ENCODE results near the gene TTC39C. TPM values are rescaled to one million over a fixed set of nuclear protein-coding genes. Genes with fewer than 3 reads are reported as not detected.

TTC39C gene
- total and polyA plus RNA-seq, 3 donors from 2014 or later = 57.7 to 70.4 (median 68.3) TPM

GRCh38 chr18:23982155-23983079 lies 32.1 kb upstream of the TTC39C start:
- WGBS, 2 donors = 56 to 59% methylated on average over 17 of the region's 17 CpGs
- Histone ChIP-seq H3K9me3 (no peaks in the 10 kb centered on the region), H3K27me3 (no peaks in the 10 kb centered on the region), H3K27ac (no peak overlapping the region), H3K4me1 (no peaks in the 10 kb centered on the region), H3K36me3 (ENCODE audit: low read depth, missing control alignments) (no peaks in the 10 kb centered on the region), H3K4me3 (no peak overlapping the region)
- TF ChIP-seq POLR2A (IDR thresholded peaks at IDR 0.05) (no peak), CTCF (IDR thresholded peaks at IDR 0.05) (no peak)
- DNase-seq = no peak
- intact Hi-C loops (cut with DNase I; ENCODE audit: low total_unique reads) = no loop called here

- no peaks in the 10 kb centered on the region for H3K9me3 ChIP-seq
- TF ChIP-seq CTCF (IDR thresholded peaks at IDR 0.05) (no peak), POLR2A (IDR thresholded peaks at IDR 0.05) (no peak)
- H3K4me3 ChIP-seq = no peak overlapping the region
- no peaks in the 10 kb centered on the region for H3K36me3 ChIP-seq (ENCODE audit: low read depth, missing control alignments)
- intact Hi-C loops (cut with DNase I; ENCODE audit: low total_unique reads) = no loop called here
- H3K4me1 ChIP-seq = no peaks in the 10 kb centered on the region
- H3K27ac ChIP-seq = no peak overlapping the region
- 85 to 93% methylated on average over 3 of the region's 3 CpGs for WGBS, 2 donors
- H3K27me3 ChIP-seq = no peaks in the 10 kb centered on the region
- no peak for DNase-seq
Observed at GRCh38 chr18:23983112-23983511, 31.4 kb upstream of the TTC39C start.

GRCh38 chr18:23986600-23987359 lies 27.8 kb upstream of the TTC39C start:
- Histone ChIP-seq H3K27me3 (no peaks in the 10 kb centered on the region), H3K36me3 (ENCODE audit: low read depth, missing control alignments) (no peaks in the 10 kb centered on the region), H3K4me1 (no peaks in the 10 kb centered on the region), H3K4me3 (no peak overlapping the region), H3K9me3 (no peaks in the 10 kb centered on the region), H3K27ac (no peak overlapping the region)
- intact Hi-C loops (cut with DNase I; ENCODE audit: low total_unique reads) = no loop called here
- DNase-seq = no peak
- TF ChIP-seq CTCF (IDR thresholded peaks at IDR 0.05) (no peak), POLR2A (IDR thresholded peaks at IDR 0.05) (no peak)

- Histone ChIP-seq H3K4me1 (peaks cover 9% of the 10 kb centered on the region), H3K9me3 (no peaks in the 10 kb centered on the region), H3K27ac (no peak overlapping the region), H3K4me3 (no peak overlapping the region), H3K36me3 (ENCODE audit: low read depth, missing control alignments) (no peaks in the 10 kb centered on the region), H3K27me3 (no peaks in the 10 kb centered on the region)
- no peak for TF ChIP-seq CTCF (IDR thresholded peaks at IDR 0.05)
- TF ChIP-seq POLR2A (IDR thresholded peaks at IDR 0.05) = no peak
- DNase-seq = no peak
- 90% methylated on average over 6 of the region's 6 CpGs for WGBS, 2 donors
- intact Hi-C loops (cut with DNase I; ENCODE audit: low total_unique reads) = no loop called here
Observed at GRCh38 chr18:23990474-23991410, 23.8 kb upstream of the TTC39C start.
